Adipocyte (in vitro differentiated cells): ENCODE results near the gene USP10.

ENCODE experiments used
- DNase-seq: peaks from one replicate; pipeline ENCODE4 v3.0.0-alpha.2; 2015; ENCODE audit warnings: low read depth
- H3K27me3 ChIP-seq: replicated peaks from 2 replicates; pipeline ENCODE4 v1.7.0; 2013; ENCODE audit warnings: mild to moderate bottlenecking, low read length, moderate library complexity; ENCODE audit not compliant: control insufficient read depth, insufficient read depth
- H3K36me3 ChIP-seq: 2 replicates; pipeline ENCODE4 v1.7.0; 2013; ENCODE audit warnings: low read length, mild to moderate bottlenecking, moderate library complexity; ENCODE audit not compliant: control insufficient read depth, insufficient read depth, severe bottlenecking
- H3K4me1 ChIP-seq: 2 replicates; pipeline ENCODE4 v1.7.0; 2013; ENCODE audit warnings: mild to moderate bottlenecking, low read length, moderate library complexity; ENCODE audit not compliant: control insufficient read depth, insufficient read depth
- H3K4me3 ChIP-seq: 2 replicates; pipeline ENCODE4 v1.7.0; 2013; ENCODE audit warnings: mild to moderate bottlenecking, low read length, moderate library complexity
- H3K9ac ChIP-seq: 2 replicates; pipeline ENCODE4 v1.7.0; 2013; ENCODE audit warnings: mild to moderate bottlenecking, low read length, moderate library complexity
- H3K9me3 ChIP-seq: 2 replicates; pipeline ENCODE4 v1.7.0; 2013; ENCODE audit warnings: mild to moderate bottlenecking, low read length, moderate library complexity; ENCODE audit not compliant: control insufficient read depth

The USP10 gene

DNA sequence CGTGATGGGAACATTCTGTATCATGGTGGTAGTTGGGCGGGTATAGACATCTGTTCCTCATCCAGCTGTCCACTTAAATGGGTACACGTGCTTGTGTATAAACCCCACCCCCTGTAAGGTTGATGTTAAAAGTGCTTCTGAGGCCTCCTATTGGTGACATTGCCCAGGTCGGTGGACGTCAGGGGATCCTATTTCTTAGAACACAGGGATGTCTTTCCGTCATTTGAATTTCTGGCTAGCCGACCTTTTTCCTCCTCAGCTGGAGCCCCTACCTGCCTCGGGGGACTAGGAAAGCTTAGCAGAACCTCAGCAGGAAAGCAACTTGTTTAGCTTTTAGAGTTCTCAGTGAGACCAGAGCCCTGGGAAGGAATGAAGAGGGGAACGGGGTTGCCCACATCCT lies 103.3 kb downstream of the USP10 start:
- H3K9me3 ChIP-seq = no peaks in the 10 kb centered on the region
- H3K27me3 ChIP-seq = no peaks in the 10 kb centered on the region
- no peak overlapping the region for H3K9ac ChIP-seq
- H3K4me1 ChIP-seq = peaks cover 7% of the 10 kb centered on the region
- DNase-seq = no peak
- H3K36me3 ChIP-seq = no peaks in the 10 kb centered on the region
- H3K4me3 ChIP-seq = no peak overlapping the region

DNA sequence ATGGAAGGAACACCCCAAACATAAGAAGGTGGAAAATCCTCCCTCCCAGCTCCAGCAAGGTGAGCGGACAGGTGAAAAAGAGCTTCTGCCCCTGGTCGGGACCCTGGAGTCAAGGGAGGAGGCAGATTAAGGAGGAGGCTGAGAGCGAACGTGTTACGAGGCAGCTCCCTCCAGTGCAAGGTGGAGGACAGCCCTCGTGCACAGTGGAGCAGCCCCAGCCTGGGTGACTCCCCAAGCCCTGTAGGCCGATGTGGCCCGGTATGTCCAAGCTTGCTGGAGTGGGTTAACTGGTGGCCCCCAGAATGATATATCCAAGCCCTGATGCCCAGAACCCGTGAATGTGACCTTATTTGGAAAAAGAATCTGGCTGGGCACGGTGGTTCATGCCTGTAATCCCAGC lies 104.5 kb downstream of the USP10 start:
- peaks cover 7% of the 10 kb centered on the region for H3K4me1 ChIP-seq
- no peaks in the 10 kb centered on the region for H3K9me3 ChIP-seq
- no peak overlapping the region for H3K9ac ChIP-seq
- H3K4me3 ChIP-seq = no peak overlapping the region
- H3K36me3 ChIP-seq = no peaks in the 10 kb centered on the region
- no peak for DNase-seq
- H3K27me3 ChIP-seq = no peaks in the 10 kb centered on the region

DNA sequence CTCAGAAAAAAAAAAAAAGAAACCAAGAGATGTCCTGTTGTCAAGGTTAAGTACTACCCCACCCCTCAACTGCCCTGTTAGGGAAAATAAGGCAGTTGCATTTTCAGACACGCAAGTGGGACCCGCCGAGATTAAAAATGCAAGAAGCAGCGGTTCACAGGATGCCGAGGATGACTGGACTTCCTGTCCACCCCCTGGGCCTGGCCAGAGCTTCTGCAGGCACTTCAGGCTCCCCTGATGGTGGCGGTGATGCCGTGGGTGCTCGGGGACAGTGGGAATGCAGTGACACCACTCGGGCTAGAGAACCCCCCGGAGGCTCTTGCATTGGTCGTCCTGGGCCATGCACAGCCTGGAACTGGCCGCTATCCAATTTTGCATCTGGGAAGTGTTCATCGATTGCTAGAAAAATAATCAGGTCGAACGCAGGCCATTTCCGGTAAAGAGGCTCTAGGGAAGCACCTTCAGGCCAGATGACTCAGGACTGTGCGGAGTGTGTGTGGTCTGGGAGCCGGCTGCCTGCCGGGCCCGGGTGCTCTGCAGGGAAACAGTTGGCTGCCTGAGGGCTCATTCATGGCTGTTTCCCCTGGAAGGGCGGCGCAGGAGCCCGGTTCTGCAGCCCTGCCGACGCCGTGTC lies 106.6 kb downstream of the USP10 start:
- H3K27me3 ChIP-seq = no peaks in the 10 kb centered on the region
- H3K4me1 ChIP-seq = peaks cover 18% of the 10 kb centered on the region
- H3K4me3 ChIP-seq = peak overlapping the region; percentile 63
- peak overlapping the region; percentile 44 for H3K9ac ChIP-seq
- H3K36me3 ChIP-seq = no peaks in the 10 kb centered on the region
- DNase-seq = peak; percentile 80
- no peaks in the 10 kb centered on the region for H3K9me3 ChIP-seq

DNA sequence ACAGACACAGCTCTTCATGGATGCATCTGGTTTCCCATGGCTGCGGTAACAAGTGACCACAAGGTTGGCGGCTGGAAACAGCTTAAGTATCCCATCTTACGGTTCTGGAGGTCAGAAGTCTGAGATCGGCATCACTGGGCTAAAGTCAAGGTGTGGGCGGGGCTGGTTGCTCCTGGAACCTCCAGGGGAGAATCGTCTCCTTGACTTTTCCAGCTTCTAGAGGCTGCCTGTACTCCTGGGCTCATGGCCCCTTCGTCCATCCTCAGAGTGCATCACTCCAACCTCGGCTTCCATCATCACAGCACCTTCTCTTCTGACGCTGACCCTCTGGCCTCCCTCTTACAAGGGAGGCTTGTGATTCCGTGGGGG lies 107.1 kb downstream of the USP10 start:
- peaks cover 18% of the 10 kb centered on the region for H3K4me1 ChIP-seq
- no peaks in the 10 kb centered on the region for H3K36me3 ChIP-seq
- no peaks in the 10 kb centered on the region for H3K9me3 ChIP-seq
- H3K4me3 ChIP-seq = peak overlapping the region; percentile 63
- H3K27me3 ChIP-seq = no peaks in the 10 kb centered on the region
- DNase-seq = no peak
- H3K9ac ChIP-seq = peak overlapping the region; percentile 44

DNA sequence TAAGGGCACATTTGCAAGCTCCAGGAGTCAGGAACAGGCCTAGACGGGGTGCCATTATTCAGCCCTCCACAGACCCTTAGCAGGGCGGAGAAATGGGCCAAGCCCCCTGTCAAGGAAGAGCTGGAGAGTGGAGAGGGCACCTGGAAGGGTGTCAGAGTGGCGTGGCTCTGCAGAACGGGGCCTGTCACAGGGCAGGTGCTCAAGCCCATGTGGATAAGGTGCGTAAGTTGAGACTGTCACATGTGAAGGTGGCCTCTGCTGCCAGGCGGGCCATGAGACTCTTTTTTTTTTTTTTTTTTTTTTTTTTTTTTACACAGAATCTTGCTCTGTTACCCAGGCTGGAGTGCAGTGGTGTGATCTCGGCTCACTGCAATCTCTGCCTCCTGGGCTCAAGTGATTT lies 108.0 kb downstream of the USP10 start:
- Histone ChIP-seq H3K36me3 (no peaks in the 10 kb centered on the region), H3K4me1 (peaks cover 18% of the 10 kb centered on the region), H3K27me3 (no peaks in the 10 kb centered on the region), H3K9ac (no peak overlapping the region), H3K9me3 (no peaks in the 10 kb centered on the region), H3K4me3 (no peak overlapping the region)
- DNase-seq = no peak

DNA sequence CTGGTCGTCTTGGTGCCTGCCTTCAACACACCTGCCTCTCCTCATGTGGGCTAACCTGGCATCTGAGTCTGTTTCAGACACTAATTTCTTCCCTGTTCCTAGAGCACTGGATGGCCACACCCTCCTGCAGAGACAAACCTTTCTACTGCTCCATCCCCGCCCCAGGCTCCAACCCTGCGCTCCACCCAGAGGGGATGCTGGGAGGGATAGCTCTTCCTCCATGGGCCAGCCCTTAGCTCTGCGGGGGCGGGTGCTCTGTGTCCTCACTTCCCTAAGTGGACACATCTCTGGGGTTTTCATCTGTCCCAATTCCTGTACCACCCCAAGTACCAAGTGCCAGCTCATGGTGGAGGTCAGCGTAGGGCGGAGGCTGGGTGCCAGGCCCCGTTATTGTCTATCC lies 109.0 kb downstream of the USP10 start:
- Histone ChIP-seq H3K9ac (no peak overlapping the region), H3K4me1 (peaks cover 18% of the 10 kb centered on the region), H3K27me3 (no peaks in the 10 kb centered on the region), H3K36me3 (no peaks in the 10 kb centered on the region), H3K9me3 (no peaks in the 10 kb centered on the region), H3K4me3 (no peak overlapping the region)
- no peak for DNase-seq

DNA sequence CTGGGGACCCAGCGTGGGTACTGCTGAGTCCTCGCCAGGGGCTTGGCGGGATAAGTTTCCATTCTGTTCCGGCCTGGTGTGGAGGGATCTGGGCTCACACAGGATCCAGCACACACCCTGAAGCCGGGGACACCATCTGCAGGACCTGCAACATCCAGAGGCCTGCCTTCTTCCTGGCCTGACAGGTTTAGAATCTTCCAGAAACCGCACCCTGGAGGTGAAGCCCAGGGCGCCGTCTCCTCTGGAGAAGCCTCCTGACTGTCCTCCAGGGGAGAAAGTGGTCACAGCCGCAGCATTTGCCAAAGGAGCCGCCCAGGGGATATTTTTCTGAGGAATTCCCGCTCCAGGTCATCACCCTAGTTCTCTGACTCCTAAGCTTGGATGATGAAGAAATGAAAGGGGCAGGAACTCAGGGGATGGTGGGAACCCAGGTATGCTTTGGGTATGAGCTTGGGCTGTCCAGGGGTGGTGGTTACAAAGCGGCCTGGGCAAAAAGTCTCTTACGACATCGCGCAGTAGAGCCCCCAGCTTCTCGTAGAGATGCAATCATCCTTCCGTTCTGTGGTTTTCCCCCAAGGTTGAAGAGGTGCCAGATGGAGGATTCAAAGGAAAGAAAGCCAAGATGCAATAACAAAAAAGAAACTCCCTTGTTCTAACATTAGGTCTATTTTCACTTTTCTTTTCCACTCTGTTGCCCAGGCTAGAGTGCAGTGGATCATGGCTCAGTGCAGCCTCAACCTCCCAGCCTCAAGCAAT lies 110.9 kb downstream of the USP10 start:
- H3K4me3 ChIP-seq = no peak overlapping the region
- no peaks in the 10 kb centered on the region for H3K27me3 ChIP-seq
- no peaks in the 10 kb centered on the region for H3K36me3 ChIP-seq
- H3K9me3 ChIP-seq = no peaks in the 10 kb centered on the region
- H3K9ac ChIP-seq = no peak overlapping the region
- H3K4me1 ChIP-seq = peaks cover 18% of the 10 kb centered on the region
- DNase-seq = no peak

DNA sequence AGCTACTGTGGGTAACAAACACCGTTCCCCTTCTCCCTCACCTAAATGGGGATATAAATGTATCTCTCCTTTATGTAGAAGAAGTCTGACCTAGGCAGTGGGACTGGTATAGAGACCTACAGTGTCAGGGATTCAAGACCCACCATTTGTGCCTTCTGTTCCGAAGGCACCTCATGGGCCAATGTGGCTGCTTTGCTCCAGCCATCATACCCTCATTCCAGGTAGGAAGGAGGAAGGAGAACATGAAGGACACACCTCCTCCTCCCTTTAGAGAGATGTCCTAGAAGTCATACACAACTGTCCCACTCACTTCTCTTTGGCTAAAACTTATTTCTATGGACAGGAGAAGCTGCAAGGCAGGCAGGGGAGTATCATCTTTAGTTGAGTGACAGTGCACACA lies 111.7 kb downstream of the USP10 start:
- no peaks in the 10 kb centered on the region for H3K9me3 ChIP-seq
- H3K4me3 ChIP-seq = no peak overlapping the region
- H3K9ac ChIP-seq = no peak overlapping the region
- DNase-seq = no peak
- no peaks in the 10 kb centered on the region for H3K36me3 ChIP-seq
- no peaks in the 10 kb centered on the region for H3K27me3 ChIP-seq
- H3K4me1 ChIP-seq = peaks cover 13% of the 10 kb centered on the region

DNA sequence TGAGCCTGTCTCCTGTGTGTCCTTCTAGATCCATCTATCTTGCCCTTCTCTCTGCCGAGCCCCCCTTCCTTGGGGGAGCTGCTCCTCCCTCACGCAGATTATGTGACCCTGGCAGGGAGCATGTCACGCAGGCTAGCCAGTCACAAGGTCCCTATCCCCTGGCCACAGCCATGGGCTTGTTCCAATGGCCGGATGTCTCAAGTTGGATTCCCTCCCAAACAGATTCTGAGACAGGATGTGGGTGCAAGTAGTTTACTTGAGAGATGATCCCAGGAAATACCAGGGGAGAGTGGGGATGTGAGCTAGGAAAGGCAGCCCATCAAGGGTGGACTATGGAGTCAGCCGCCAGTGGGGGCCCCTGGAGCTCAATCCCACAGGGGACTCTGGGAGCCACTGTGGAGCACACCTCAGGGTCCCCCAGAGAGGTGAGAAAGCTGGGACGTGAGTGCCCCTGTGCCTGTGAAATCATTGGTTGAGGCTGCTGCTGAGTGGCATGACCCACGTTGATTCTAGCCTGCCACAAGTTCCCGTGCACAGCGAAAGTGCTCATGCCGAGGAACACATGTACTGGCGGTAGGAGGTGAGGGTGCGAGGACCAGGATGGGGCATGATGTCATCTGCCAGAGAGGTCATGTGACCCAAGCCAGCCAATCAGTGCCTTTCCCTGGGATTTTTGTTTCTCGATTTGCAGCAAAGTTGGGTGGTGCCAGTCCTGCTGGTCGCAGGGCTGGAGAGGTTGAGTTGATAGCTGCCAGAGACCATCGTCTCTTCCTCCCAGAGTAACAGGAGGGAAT lies 113.5 kb downstream of the USP10 start:
- no peak for DNase-seq
- H3K4me3 ChIP-seq = no peak overlapping the region
- peaks cover 11% of the 10 kb centered on the region for H3K4me1 ChIP-seq
- H3K9ac ChIP-seq = no peak overlapping the region
- H3K36me3 ChIP-seq = no peaks in the 10 kb centered on the region
- no peaks in the 10 kb centered on the region for H3K27me3 ChIP-seq
- H3K9me3 ChIP-seq = no peaks in the 10 kb centered on the region

DNA sequence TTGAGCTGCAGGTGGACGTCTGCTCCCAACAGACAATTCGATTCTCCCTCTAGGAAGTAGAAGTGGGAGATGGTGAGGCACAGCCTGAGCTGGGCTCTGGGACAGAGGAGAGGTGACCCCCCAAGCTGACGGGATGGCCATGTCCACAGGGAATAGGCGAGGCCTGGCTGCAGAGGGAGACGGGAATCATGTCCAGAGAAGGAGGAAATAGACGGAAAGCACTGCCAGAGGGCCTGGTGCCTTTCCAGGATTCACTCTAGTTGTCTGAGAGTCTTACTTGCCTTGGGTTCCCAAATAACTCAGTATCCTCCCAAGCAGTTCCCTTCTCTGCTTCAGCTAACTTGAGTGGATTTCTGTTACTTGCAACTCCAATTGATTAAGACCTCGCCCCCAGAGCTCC lies 115.7 kb downstream of the USP10 start:
- no peaks in the 10 kb centered on the region for H3K9me3 ChIP-seq
- H3K4me3 ChIP-seq = no peak overlapping the region
- no peak for DNase-seq
- peaks cover 15% of the 10 kb centered on the region for H3K4me1 ChIP-seq
- H3K9ac ChIP-seq = no peak overlapping the region
- H3K36me3 ChIP-seq = no peaks in the 10 kb centered on the region
- H3K27me3 ChIP-seq = no peaks in the 10 kb centered on the region

DNA sequence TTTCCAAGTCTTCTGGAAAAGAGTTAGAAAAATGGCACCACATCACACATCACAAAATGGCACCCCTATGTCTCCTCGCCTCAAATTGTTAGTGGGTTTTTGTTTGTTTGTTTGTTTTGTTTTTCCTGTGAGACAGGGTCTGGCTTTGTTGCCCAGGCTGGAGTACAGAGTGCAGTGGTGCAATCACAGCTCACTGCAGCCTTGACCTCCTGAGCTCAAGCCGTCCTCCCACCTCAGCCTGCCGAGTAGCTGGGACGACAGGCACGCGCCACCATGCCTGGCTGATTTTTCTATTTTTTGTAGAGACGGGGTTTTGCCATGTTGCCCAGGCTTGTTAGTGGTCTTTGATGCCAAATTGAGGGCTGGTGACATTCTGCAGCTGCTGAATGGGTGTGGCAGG lies 116.2 kb downstream of the USP10 start:
- no peak overlapping the region for H3K4me3 ChIP-seq
- H3K4me1 ChIP-seq = peaks cover 12% of the 10 kb centered on the region
- H3K27me3 ChIP-seq = no peaks in the 10 kb centered on the region
- H3K9me3 ChIP-seq = no peaks in the 10 kb centered on the region
- no peaks in the 10 kb centered on the region for H3K36me3 ChIP-seq
- no peak overlapping the region for H3K9ac ChIP-seq
- no peak for DNase-seq
